NCI-H2196 (cell line): ENCODE measurements around the gene SEC16A.

Experiments used
- DNase-seq: peaks from one replicate; lab custom pipeline; 2025; ENCODE audit not compliant: unreplicated experiment; lab: John Stamatoyannopoulos, UW

SEC16A gene, protein sequence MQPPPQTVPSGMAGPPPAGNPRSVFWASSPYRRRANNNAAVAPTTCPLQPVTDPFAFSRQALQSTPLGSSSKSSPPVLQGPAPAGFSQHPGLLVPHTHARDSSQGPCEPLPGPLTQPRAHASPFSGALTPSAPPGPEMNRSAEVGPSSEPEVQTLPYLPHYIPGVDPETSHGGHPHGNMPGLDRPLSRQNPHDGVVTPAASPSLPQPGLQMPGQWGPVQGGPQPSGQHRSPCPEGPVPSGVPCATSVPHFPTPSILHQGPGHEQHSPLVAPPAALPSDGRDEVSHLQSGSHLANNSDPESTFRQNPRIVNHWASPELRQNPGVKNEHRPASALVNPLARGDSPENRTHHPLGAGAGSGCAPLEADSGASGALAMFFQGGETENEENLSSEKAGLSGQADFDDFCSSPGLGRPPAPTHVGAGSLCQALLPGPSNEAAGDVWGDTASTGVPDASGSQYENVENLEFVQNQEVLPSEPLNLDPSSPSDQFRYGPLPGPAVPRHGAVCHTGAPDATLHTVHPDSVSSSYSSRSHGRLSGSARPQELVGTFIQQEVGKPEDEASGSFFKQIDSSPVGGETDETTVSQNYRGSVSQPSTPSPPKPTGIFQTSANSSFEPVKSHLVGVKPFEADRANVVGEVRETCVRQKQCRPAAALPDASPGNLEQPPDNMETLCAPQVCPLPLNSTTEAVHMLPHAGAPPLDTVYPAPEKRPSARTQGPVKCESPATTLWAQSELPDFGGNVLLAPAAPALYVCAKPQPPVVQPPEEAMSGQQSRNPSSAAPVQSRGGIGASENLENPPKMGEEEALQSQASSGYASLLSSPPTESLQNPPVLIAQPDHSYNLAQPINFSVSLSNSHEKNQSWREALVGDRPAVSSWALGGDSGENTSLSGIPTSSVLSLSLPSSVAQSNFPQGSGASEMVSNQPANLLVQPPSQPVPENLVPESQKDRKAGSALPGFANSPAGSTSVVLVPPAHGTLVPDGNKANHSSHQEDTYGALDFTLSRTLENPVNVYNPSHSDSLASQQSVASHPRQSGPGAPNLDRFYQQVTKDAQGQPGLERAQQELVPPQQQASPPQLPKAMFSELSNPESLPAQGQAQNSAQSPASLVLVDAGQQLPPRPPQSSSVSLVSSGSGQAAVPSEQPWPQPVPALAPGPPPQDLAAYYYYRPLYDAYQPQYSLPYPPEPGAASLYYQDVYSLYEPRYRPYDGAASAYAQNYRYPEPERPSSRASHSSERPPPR (N-terminal part only)

DNA sequence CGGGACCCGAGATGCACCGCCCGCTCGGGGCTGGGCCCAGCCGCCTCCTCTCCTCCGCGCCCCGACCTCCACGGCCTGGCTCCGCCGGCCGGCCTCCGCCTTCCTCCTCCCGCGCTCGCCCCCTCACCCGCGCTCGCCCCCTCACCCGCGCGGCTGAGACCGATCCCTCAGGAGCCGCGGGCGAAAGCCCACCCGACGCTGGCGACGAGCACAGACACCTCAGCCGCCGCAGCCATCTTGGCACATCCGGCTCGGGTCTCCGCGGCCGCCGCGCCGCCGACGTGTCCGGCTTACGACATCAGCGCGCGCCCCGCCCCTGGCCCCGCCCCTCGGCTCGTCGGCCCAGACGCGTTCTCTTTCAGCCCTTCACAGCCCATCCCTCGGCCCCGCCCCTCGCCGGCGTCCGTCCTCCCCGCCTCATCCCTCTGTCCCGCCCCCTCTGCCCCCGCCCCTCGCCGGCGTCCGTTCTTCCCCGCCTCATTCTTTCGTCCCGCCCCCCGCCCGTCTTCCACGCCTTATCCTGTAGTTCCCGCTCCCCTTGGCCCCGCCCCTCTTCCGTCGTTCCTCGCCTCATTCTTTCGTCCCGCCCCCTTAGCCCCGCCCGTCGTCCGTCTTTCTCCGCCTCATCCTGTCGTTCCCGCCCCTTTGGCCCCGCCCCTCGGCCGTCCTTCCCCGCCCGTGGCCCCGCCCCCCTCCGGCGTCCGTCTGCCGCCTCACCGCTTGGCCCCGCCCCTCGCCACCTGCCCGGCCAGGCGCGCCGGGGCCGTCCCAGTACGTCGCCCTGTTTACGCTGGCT lies at the start of gene SEC16A:
TSS of gene SEC16A (minus strand) at position 248 of the 796 bp plus-strand sequence. CDS start 5,425 bp downstream, outside the sequence.
- peak; percentile 99 for DNase-seq

DNA sequence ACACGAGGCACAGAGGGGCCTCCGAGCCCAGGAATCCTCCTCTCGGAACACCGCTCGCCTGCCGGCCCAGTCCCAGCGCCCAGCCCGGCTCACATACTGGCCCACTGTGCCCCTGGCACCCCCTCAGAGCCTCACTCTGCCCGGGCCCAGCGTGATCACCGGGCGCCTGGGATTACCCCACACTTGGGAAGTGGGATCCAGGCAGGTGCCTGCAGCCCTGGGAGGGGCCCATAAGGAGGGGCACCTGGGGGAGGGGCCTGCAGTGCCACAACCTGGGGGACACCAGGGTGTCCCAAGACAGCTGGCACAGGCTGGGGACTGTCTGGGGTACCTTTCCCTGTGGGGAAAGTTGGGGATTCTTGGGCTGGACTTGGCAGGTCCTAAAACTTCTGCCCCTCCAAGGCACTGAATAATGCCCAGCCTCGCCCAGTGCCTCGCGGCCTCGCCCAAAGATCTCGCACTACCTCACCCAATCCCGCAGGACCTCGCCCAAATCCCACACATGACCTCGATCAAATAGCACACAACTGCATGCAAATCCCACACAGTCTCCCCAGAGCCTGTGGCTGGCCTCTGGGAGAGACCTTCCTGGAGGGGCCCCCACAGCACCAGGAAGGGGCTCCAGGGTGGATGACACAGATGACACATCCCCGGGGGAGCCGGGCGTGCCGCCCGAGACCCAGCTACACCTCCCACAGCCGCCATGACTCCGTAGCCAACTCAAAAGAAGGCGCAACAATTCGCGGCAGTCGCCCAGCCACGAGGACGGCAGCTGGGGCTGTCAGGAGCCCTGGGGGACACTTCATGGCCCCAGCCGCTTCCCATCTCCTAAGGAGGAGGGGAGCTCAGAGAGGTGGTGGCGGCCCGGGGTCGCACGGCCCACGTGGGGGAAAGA lies 49.3 kb upstream of the SEC16A start:
- no peak for DNase-seq

DNA sequence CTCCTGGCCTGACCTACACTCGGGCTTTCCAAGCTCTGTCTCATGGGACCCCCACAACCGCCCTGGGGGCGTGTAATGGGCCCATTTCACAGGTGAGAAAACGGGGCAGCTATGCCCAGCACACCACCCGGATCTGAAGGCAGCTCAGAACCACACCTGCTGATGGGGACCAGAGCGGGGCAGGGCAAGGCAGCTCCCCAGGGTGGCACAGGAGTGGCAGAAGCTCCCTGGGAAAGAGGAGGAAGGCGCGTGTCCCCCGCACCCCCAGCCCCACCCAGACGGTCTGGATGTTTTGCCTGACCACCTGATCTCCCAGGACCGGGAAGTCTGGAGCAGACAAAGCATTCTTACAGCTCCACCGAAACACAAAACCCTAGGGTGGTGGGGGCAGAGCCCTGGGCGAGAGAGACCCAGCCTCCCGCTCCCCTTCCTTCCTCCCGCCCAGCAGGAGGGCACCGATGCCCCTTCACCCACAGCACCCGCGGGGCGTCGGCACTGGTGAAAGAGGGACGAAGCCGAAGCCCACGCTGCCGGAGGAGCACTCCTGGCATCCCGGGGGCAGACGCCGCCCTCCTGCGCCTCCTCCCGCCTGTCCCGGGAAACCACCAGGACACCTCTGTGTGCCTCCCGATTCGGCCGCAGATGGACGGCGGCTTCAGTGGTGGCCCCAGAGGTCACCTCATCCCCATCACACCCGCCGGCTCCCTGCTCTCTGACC lies 48.5 kb upstream of the SEC16A start:
- no peak for DNase-seq

DNA sequence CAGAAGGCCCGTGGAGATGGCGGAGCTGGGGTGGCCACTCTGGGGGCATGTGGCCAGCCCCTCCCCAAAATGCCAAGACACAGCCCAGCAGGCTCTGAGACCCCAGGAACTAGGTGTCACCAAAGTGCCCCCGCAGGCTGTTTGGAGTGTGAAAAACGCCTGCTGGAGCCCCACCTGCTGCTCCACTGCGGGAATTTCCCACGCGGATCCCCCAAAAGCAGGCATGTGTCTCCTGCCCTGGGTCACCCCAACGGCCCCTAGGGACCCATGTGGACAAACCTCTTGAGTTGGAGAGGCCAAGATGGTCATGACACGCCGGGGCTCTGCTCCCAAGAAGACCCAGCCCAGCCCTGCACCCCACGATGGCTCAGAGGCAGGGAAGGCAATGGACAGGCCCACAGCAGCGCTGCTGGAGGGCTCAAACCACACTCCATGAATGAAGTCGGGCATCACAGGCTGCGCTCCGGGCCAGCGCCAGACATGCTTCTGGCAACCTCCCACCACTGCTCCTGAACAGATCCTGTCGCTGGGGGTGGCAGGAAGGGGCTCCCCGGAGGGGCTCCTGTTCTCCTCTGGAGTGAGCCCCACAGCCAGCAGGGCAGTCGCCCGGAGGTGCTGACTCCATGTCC lies 47.7 kb upstream of the SEC16A start:
- no peak for DNase-seq

DNA sequence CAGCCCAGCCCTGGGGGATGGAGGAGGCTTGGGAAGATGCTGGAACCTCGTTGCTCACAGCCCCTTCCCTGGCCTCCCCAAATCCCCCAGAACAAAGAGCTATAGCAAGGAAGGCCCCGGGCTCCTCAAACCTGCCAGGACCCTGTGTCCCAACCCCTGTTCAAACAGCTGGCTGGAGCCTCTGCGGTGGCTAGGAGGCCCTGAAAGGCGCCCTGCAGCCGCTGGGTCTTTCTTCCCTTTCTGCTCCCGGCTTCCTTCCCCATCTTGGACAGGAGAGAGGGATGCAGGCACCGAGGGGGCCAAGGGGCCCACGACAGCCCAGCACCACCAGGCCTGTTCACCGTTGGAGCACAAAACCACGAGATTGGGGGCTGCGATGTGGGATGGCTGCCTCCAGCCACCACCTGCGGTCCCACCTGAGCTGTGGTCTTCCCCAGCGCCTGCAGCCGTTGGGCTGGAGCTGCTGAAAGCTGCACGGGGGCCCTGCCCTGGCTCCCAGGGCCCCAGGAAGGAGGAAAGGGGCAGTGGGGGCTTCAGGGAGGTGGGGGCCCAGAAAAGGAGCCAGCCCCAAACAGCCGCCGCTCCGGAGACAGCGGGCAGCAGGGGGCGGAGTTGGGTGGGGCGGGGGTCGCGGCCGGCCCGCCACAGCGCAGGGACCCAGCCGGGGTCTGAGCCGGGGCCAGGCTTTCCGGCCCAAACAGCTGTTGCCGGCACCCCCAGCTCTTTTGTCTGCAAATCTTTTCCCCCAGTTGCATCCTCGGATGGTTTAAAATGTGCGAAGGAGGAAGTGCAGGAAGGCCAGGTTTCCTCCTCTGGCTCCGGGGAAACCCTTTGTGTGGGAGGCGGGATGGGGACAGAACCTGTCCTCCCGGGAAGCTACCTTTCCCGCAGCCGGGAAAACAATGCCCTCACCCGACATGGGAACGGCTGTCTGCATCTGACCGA lies 46.9 kb upstream of the SEC16A start:
- no peak for DNase-seq

DNA sequence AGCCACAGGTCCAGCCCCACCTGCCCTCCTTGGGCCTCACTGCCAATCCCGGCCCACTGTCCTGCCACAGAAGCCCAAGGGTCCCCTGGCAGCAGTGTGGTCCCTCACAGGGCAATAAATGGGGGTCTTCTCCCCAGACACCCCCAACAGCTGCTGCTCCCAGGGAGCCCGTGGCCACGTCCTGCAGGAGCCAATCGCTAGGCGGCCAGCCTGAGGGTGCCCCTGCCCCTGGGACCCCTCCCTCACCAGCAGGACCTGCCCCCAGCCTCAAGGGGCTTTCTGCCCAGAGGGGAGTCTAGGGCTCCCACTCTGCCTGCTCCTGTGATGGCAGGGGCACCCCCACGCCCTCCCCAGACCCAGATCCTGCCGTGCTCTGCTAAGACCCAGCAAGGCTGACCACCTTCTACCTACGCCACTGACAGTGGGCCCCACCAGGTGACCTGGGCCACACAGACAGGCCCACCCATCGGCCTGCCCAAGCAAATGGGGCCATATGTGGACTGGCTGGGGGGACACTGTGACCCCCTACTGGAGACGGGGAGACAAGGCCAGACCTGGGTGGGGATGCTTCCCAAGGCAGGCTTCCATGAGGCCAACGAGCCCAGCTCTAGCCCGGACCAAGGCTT lies 46.0 kb upstream of the SEC16A start:
- no peak for DNase-seq

DNA sequence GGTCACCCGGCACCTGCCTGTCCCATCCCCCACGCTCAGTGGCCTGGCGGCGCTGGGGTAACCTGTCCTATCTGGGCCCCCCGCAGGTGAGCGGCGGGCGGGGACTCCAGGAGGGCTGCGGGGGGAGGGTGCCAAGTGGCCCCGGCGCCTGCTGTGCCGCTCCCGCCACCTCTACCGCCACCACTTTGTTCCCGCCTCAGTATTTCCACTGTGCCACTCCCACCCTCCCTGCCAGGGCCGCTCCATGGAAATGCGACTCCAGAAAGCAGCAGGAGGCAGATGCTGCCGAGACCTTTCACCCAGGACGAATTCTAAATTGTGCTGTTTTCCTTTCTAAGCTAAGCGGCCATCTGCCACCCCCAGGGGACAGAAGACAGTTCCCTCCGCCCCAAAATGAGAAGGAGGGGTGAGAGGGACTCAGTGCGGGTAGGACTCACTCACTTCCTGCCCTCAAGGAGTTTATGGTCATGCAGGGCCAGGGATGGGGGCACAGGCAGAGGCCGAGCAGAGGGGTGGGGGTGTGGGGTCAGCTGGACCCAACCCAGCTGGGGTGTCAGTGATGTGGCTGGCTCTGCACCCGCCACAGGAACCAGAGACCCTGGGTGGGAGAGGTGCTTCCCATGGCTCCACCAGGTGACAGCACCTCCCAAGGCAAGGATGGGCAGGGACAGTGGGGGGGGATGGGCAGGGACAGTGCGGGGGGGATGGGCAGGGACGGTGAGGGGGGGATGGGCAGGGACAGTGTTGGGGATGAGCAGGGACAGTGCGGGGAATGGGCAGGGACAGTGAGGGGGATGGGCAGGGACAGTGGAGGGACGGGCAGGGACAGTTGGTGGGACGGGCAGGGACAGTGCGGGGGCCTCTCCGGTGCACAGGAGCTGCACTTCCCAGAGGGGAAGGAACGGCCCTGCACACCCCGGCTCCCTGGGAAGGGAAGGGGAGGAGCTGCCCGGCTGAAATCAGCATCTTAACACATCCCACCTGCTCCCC lies 45.2 kb upstream of the SEC16A start:
- peak; percentile 50 for DNase-seq

DNA sequence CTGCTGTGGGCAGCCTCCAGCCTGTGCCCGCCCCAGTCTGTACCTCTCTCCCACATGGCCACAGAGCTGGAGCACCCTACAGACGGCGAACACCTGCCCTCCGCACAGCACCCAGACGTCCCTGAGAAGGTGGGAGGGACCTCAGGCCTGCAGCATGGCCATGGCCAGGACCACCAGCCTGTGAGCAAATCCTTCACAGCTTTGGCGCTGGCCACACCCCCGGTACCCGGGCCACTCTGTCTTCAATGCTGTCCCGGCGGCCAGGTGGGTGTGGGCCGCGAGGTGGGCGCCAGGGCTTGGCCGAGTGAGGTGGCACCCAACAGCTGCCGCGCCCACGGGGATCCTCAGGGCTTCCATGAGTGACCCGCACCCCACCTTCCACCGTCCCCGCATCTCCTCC lies 44.3 kb upstream of the SEC16A start:
- DNase-seq: no peak

DNA sequence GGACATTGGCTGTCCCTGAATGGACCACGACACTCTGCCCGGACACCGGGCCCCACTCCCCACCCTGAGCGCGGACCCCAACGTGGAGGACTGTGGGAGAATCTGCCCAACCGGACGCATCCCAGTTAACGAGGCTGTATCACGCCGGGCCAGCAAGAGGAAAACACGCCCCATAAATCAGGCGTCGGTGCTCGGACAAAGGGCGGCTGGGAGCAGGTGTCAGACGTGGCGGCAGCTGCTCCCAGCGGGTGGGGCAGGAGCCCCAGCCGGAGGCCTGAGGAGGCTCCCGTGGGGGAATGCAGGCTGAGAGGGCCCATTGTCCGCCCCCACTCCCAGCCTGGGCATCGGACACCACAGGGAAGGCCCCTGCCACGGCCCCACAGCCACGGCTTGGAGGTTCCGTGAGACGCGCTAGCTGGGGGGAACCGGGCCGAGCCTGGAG lies 43.8 kb upstream of the SEC16A start:
- DNase-seq: peak; percentile 85

DNA sequence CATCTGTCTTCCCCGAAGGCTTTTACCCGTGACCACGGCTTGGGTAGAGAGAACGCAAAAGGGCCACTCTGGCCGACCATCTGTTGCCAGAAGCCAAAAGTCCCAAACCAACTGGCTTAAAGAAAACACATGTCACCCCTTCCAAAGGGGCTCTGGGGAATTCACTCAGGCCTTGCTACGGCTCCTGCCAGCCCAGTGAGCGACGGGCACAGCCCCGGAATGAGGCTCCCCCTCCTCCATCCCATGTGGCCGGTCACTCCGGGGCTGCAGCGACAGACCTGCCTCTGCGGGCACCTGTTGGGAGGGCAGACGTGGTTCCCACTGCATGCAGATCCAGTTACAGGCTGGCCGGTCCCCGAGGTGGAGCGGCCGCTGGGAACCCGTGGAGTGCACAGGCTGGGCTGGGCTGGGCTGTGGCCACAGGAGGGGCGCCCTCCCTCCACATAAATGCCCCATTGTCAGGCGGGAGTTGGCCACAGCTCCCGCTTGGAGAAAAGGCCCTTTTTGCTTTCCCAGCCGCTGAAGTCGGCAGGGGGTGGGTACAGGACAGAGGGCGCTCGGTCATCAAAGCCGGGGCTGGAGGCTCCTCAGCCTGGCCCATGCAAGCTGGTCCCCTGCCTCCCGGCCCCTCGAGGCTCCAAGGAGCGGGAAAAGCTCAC lies 43.1 kb upstream of the SEC16A start:
- peak; percentile 48 for DNase-seq

DNA sequence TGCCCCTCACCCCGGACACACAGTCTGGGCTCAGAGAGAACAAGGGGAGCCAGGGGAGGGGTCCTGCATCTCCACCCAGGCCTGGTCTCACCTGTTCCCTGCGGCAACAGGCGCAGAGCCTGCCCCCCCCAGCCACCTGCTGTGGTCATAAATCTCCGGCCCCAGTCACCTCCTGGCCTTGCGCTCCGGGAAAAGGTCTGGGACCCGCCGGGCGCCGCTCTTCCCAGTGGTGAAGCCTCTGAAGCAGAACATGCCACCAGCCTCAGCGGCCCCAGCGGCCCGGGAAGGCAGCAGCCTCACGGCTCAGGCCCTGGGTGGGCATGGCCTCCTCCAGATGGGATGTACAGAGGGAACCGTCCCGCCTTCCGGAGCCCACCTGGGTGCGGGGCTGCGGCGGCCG lies 42.4 kb upstream of the SEC16A start:
- DNase-seq: no peak

DNA sequence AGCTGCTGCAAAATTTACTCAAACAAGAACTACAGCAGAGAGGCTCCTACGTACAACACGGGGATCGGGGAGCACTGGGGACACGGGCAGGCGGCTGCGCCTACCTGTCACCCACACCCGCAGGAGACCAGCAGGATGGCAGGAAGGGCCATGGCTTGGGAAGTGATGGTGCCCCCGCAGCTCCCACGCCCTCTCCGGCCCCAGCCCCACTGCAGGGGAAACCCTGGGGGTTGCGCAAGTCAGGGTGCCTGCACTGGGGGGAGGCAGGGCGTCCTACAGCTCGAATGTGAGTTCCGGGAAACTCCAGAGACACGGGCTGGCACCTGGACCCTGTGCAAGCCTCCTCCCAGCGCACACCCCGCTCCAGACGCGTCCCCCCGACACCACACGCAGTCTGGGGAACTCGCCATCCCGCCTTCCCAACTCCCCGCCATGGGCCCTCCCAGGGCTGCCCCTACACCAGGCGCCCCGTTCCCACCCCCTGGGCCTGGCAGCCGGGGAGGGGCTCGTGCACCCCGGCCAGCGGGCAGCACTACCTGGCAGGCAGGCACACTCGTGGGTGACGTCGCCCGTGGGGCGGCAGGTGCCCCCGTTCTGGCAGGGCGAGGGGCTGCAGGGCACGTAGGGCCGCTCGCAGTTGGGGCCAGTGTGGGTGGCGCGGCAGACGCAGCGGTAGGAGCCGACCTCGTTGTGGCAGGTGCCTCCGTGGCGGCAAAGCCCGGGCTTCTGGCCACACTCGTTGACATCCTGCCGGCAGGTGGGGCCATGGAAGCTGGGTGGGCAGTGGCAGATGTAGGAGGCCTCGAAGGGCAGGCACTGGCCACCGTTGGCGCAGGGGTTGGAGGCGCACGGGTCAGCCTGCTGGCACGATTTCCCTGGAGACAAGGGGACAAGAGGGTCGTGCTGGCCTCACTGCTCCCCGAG lies 39.7 kb upstream of the SEC16A start:
- DNase-seq: no peak

DNA sequence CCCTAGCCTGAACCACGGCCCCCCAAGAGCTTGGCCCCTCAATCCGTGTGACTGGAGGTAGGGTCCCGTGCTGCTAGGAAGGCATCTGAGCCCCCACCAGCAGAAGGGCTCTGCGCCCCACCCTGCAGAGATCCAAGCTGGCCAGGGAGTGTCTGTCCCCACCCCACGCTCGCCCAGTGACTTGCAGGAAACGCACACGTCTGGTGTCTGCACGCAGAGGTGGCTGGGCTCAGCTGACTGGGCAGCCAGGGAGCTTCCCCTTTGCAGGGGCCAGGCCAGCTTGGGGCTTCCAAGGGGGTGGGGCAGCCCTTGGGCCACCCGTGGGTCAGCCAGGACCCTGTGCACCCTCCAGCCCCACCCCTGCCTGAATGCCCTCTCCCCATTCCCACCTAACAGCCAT lies 38.7 kb upstream of the SEC16A start:
- no peak for DNase-seq

DNA sequence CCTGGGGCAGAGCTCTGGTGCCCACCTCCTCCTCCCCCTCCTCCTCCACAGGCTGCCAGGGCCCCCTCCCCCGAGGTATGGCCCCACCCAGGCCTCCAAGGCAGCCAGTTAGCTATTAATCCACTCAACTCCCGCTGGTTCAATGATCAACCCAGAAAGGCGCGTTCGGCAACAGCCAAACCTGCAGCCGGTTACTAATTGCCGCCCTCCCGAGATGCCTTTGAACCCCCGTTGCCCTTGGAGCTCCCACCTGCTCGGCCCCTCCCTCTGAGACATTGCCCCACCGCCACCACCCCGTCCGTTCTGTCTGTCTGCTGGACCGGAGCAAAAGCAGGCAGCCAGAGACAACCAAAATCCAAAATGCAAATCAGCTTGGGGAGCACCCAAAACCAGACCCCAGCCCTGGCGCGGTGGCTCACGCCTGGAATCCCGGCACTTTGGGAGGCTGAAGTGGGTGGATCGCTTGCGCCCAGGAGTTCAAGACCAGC lies 37.3 kb upstream of the SEC16A start:
- no peak for DNase-seq
